HG02840 (cell line): ENCODE measurements around the gene XAGE3.
"Not testable (repeated sequence)": the region's sequence is repeated elsewhere in the genome, so short reads cannot be mapped to it uniquely, and the experiment has no call there.

Source experiments
- ATAC-seq: cut with Tn5 transposase; IDR thresholded peaks from one replicate; pipeline ENCODE4 v1.9.1; 2021; ENCODE audit warnings: mild to moderate bottlenecking, moderate library complexity, moderate number of reproducible peaks; ENCODE audit not compliant: unreplicated experiment, low FRiP score

XAGE3 gene, protein sequence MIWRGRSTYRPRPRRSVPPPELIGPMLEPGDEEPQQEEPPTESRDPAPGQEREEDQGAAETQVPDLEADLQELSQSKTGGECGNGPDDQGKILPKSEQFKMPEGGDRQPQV

DNA sequence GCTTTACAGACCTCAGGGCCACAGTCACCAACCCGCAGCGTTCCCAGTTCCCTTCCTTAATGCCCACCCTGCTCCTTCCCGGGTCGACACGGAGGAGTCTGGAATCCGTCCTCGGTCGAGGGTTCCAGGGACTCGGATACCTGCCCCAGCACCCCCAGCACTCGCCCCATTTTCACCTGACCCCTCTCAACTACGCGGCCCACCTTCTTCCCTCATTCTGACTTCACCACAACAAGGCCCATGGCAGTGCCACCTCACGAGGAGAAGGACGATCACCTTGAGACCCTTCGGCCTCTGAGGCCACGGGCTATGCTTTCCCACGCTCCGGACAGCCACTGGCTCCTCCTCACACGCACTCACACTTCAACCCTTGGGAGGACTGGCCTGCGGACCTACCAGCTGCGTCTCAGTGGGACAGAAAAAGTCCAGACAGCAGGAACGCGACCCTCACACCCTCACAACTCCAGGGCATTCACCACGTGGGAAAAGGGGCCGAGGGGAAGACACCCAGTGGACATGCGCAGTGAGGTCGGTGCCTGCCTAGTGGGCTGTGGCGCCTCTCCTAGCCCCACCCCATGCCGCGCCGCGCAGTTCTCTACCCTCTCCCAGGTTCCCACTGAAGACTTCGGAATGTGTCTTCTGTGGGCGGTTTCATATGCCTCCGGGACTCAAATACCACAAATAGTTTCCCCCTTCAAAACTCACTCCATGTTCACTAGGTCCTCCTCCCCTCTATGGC, at the start of gene XAGE3:
XAGE3 (minus strand) TSS at position 474 of the 739 bp plus-strand sequence. CDS start 950 bp downstream, outside the sequence.
- no peak for ATAC-seq

DNA sequence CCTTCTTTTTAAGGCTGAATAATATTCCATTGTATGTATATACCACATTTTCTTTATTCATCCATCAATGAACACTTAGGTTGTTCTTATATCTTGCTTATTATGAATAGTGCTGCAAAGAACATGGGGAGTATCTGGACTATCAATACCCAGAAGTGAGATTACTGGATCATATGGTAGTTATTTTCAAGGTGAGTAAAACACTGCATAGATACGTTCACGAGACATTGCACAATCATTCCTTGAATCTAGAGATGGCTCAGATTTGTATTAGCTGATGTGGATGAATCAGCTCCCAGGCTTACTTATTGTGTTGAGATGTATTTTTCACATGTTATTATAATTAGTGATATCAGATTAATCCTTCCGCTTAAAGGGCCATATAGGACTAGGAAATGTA, 46.8 kb upstream of the XAGE3 start:
- ATAC-seq = not testable (repeated sequence)

DNA sequence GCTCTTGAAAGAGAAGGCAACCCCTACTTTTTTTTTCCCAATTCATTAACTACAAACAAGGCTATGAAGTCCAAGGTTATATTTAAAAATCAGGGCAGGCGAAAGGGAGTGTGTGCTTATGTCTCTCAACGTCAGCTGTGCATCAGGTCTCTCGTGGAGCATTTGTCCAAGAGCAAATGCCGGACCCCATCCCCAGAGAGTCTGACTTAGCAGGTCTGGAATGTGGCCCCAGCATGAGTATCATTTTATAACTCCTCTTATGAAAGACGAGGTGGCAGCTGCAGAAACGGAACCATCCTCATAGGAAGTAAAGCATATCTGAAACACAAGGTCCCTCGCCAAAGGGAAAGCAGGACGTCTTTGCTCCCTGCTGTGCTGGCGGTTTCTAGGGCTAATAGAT, 45.8 kb upstream of the XAGE3 start:
- not testable (repeated sequence) for ATAC-seq

DNA sequence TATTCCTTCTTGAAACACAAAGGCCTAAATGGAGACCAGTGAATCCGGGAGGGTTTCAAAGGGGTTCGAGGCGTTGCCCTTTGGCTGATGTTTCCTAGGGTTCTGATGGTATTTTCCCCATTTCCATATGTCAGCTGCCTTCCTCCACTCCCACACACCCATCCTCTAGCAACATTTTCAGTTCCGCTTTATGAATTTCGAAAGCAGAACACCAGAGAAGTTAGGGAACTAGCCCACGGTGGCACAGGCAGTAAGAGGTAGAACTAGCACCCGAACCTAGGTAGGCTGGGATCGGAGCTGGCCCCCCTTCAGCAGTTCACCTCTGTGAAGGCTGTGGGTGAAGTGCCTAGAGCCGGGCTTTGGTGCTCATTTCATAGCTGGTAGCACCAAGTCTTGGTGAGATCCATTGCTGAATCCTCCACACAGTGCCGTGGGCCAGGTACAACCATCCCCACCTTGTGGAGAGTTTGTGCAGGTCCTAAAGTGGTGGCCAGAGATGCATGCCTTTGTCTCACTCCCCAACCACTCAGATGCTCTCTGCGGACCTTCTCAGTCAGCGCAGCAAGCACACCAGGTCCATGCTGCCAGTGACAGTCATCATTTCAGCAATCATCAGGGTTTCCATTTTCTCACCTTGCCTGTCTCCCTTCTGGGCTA, 41.6 kb upstream of the XAGE3 start:
- not testable (repeated sequence) for ATAC-seq

DNA sequence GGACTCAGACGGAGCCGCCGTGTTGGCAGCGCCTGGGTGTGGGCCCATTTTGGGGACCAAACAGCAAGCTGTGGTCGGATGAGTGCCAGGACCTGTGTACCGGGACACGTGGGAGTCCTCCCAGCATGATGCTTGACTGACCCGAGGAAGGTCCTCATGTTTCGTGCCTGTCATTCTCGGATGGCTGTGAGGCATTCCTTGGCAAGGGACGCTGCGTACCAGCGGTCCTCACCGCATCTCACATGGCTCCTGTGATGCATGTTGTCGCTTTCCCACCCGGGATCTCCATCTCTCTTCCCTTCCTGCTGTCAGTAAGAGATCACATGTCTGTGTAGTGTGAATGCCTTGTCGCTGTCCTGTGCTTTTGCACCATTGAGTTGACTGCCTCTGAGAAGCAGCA, 40.0 kb upstream of the XAGE3 start:
- ATAC-seq = not testable (repeated sequence)

DNA sequence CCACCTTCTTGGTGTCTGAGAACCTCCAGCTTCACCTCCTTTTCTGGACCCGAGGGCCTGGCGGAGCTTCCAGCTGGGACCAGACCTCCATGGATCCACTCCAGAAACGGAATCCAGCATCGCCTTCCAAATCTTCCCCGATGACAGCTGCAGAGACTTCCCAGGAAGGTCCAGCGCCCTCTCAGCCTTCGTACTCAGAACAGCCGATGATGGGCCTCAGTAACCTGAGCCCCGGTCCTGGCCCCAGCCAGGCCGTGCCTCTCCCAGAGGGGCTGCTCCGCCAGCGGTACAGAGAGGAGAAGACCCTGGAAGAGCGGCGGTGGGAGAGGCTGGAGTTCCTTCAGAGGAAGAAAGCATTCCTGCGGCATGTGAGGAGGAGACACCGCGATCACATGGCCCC, 39.3 kb upstream of the XAGE3 start:
- ATAC-seq = not testable (repeated sequence)

DNA sequence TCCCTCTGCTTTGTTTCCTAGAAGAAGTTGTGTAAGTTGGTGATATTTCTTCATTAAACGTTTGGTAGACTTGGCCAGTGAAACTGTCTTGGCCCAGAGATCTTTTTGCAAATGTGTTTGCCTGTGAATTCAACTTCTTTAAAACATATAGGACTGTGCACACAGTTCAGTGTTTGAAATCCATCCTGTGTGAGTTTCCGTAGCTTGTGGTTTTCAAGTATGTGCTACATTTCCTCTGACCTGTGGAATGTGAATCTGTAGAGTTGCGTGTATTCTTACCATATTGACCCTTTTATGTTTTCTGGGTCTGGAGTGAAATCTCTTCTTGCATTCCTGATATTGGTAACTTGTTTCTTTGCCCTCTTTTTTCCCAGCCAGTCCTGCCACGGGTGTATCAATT, 38.2 kb upstream of the XAGE3 start:
- not testable (repeated sequence) for ATAC-seq

DNA sequence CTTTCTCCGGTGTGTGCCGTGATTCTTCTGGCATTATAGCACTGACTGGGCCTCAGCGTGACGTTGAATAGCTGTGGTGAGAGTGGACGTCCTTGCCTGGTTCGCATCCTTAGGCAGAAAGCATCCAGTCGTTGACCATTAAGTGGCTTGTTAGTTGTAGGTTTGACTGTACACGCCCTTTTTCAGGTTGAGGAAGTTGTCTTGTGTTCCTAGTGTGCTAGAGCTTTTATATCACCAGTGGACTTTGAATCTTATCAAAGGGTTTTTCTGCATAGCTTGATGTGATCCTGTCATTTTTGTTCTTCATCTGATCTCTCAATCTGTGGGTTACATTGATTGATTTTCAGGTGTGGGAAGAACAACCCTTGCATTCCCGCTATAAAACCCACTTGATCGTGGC, 37.6 kb upstream of the XAGE3 start:
- not testable (repeated sequence) for ATAC-seq

DNA sequence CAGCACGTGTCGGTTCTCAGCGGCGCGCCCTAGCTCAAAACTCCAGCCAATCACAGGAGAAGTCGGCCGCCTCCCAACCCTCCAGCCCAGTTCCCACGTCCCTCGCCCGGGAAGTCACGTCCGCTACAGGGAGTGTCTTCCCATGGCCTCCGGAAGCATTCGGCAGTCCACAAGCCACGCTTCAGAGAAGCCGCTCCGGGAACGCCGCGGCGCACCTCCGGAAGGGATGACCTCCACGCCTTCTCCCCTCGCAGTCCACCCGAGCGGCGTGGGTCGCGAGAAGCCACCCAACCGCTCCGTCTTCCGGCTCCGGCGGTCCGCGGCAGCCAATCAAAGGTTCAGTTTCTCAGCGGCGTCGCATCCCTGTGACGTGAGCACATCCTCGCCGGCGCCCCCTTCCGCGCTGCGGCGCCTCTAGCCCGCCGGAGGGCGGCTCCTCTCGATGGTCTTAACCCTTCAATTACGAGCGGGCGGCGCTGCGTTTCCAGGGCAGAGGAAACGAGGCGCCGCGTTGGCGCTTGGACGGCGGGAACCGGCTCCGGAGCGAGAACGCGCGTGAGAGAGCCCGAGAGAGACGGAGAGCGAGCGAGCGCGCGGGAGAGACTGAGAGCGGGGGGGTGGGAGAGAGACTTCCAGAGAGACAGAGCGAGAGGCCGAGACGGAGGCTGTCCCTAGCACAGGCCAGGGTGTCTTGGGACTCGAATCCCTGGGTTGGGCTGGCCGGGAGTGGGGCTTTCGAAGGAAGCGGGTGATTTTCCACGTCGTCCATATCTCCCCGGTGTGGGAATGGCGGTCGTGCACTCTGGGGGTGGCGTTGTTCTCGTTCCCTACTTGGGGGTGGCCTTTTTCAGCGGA, 29.2 kb upstream of the XAGE3 start, which contains the start of gene FAM156B:
FAM156B (plus strand) TSS at position 476 of the 855 bp plus-strand sequence. CDS start 9,896 bp downstream, outside the sequence.
- peak; percentile 84 for ATAC-seq

DNA sequence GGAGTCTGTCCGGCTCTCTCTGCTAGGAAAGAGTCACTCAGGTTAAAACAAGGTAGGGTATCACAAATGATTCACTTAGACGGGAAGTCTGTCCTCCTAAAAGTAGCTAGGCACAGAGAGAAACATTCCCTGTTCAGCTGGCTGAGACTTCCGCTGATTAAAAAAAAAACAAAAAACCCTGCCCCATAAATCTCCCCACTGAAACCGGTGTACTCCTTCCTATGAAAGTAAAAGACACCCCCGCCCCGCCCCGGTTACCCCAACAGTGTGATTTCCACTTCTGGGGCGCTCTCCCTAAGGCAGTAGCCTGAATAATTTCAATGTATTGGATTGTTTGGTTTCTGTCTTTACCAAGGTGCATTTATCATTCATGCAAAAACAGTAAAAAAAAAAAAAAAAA, 28.6 kb upstream of the XAGE3 start:
- peak; percentile 22 for ATAC-seq

DNA sequence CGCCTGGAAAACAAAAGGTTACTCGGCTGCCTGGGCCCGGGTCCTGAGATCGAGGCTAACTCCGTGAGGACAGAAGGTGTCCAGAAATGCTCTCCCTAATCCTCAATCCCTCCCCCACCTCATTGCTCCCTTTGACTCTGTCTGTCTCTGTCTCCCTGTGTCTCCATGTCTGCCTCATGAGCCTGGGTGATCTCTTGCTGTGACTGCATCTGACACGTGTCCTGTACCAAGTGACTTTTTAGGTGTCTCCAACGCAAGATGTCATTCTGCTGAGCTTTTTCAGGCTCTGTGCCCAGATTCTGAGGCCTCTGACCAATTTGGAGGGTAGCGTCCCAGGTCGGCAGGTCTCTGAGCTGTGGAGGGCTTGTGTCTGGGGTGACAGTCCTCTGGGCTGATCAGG, 20.2 kb upstream of the XAGE3 start:
- ATAC-seq = not testable (repeated sequence)

DNA sequence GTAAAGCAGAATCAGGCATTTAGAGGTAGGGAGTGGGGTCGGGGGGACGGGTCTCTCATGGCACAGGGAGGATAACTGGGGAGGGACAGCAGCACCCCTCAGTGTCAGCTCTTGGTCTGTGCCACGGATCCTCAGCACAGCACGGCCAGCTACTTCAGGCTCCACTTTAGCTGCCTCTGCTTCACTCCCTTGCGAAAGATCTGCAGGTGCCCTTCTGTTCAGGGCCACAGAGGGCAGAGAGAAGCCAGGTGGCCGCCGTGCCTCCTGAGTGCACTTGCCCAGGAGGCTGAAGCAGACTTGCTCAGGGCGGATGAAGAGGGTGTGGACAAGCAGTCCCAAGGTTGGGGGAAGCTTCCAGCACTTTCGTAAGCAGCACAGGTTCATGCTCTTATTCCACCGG, 19.6 kb upstream of the XAGE3 start:
- ATAC-seq = not testable (repeated sequence)

DNA sequence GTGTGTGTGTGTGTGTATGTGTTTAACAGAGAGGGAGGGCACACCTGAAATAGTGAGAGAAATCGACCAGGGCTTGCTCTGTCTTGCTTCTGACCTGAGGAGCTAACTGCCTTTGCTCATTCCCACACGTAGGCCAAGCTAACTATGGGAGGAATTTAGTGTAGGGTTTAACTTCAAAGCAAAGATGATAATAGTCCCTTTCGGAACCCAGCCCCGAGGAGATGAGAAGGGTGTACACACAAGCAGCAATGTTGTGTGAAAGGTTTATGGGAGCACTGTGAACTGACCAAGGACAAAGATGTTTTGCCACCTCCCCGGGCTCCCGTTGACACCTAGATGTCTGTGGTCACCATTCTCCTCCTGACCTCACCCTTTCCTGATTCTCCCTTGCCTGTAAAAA, 8.5 kb upstream of the XAGE3 start:
- not testable (repeated sequence) for ATAC-seq

DNA sequence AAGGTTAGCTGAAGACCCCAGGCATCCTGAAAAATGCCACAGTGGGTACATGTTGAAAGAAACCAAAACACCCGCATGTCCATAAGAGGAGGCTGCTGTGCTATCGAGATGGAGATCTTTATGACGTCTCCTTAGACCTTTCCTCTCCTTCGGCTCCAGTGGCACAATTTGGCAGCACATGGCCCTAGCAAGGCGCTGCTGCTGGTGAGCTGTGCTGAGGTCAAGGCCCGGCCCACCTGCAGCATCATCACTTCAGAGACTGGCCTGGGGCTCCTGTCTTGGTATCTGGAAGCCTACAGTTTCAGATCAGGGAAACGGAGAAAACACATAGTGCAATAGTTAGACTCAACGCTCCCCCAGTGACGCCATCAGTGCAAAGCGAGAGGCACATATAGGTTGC, 7.6 kb upstream of the XAGE3 start:
- not testable (repeated sequence) for ATAC-seq

DNA sequence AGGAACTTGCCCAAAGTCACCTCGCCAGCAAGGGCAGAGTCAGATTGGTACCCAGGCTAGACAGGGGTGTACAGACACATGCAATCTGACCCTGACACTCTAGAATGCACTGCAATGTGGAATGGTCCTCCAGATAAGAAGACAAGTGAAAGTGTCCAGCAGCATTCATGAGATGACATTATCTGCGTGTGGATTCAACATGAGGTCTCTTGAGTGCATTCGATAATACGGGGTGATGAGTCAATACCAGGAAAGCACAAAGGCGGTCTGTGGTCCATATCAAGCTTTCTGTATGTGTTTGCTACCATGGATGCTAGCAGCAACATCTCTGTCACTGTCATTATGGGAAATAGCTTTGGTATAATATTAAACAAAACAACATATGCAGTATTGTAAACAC, 6.8 kb upstream of the XAGE3 start:
- ATAC-seq = no peak

DNA sequence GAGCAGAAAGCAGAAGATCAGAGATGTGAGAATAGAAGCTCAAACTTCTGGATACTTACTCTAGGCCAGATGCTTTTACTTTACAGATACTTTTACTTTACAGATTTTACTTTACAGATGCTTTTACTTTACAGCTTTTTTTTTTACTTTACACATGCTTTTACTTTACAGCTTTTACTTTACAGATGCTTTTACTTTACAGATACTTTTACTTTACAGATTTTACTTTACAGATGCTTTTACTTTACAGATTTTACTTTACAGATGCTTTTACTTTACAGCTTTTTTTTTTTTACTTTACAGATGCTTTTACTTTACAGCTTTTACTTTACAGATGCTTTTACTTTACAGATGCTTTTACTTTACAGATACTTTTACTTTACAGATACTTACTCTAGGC, 5.9 kb upstream of the XAGE3 start:
- ATAC-seq = not testable (repeated sequence)

DNA sequence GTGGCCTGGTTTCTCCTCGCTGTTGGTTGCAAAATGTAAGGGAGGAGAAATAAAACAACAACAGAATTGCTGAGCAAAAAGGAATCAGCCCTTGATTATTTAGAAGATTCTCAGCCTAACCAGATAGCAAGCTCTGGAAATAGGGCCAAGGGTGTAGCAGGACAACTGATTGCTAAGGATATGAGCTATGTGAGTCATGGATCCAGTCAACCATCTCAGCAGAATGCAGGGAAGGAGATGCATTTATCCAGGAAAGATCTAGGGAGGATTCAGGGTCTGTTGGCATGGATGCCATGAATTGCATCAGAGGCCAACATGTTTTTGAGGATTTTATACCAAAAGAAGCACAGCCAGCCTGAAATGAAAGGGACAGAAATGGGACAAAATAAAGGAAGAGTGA, 2.2 kb upstream of the XAGE3 start:
- ATAC-seq = no peak

DNA sequence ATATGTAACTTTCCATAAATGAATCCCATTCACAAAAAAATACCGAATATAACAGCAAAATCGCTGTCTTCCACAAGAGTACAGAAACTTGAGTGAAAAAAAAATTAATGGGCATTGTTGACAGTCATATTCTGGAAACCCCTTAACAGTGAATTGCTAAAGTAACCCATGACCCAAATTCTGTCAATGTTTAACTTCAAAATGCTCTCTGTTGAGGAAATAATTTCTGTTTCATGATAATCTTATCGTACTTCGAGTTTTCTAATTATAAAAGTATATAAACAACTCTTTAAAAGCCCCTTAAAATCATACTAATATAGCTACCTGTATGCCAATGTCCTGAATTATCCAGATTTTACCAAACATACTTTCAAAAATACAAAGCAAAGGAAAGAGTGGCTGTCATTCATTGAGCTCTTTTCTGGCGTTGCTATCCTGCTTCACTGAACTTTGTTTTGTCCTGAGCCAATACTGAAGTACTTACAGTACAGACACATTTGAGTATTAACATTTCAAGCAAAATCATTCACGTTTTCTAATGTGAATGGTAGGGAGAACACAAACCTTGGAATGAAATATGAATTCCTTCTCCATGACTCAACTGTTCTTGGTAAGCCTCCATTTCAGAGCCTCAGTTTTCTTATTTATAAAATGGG, 2.4 kb downstream of the XAGE3 start:
- ATAC-seq = no peak

DNA sequence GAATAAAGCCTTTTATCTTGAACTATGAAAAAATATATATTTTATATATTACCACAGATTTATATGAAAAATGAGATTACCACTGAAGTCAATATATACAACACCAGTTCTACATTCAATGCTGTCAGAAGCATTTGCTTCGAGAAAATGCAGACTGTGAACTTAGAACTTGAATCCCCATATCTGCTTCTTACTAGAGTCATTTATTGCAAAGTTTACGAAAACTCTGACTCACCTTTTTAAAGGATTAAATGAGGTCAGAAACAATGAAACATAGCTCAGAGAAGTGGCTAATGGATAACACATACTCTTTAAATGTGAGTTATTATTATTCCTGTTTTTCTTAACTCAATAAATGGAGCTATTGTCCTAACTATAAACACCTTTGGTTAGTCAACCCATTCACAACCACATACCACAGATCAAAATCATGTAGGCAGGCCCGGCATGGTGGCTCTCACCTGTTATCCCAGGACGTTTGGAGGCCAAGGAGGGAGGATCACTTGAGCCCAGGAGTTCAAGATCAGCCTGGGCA, 10.8 kb downstream of the XAGE3 start:
- not testable (repeated sequence) for ATAC-seq
